ENCODE results near the gene FKBP8. TPM values are rescaled to one million over a fixed set of nuclear protein-coding genes. Genes with fewer than 3 reads are reported as not detected.

FKBP8 gene
- total RNA-seq, 1 donor from 2014 or later = 167 TPM

DNA sequence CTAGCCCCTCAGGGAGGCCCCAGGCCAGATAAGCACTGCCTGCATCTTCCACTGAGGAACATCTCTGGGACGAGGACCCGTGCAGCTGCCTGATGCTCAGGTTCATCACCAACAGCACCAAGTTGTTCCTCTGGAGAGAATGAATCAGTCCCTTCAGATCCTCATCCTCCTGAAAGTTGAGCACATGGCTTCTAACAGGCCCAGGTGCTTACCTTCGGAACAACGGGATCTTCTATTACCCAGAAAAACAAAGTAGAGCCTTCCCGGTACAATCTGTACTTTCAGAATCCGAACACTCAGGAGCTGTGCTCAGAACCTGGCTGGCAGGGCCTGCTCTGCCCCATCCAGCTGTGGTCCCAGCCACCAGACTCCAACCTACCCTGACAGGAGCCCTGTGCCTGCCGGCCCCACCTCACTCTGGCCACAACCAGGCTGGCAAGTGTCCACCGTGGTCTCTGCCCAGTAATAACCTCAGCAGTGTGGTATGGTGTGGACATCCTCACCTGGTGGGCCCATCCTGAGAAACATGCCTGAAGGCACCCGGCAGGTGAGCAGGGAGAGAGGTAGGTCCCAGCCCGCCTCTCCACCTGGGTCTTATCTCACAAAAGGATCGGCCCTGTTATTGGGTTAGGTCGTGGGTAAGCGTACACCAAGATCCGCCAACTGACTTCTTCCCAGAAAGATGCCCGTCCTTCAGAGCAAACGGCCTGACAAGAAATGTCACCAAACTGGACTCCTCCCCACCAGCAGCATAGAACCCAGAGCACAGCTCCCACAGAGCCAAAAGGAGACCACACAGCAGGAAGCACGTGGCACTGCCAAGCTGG, 55.6 kb downstream of the FKBP8 start:
- DNase-seq (ENCODE audit: low read depth in 2 of 2) = no peak

DNA sequence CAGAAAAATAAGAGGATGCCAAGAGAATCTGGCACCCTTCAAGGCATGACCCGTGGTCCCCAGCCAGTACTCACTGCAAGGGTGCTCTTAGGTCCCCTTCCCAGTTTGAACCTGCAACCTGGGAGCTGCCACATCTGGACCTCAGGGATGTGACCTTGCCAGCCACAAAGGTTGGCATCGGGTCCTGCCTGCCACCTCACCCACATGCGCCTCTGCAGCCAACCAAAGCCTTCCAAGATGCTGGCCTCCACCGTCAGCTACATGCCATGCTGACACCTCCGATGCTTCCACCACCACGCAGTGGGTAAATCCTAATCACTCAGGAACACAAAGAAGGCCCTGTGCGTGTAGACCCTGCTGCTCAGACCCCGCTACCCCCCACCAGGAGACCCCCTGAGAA, 56.6 kb downstream of the FKBP8 start:
- DNase-seq (ENCODE audit: low read depth in 2 of 2) = no peak

DNA sequence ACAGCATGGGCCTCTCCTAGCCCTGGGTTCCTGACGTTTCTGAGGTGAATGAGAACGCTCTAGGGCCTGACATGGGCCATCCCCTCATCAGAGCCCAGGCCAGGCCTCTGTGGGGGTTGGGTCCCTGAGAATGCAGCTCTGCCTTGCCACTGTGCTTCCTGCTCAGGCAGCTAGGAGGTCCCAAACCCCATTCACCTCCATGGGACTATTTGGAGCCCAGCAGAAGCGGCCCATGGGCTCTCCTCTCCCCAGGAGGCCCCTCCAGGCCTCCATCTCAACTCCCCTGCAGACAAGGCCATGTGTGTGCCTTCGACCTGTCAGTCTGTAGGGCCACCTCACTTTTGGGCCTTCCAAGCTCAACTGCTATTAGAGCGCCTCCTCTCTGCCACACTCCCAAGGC, 58.4 kb downstream of the FKBP8 start:
- DNase-seq (ENCODE audit: low read depth in 2 of 2) = no peak

DNA sequence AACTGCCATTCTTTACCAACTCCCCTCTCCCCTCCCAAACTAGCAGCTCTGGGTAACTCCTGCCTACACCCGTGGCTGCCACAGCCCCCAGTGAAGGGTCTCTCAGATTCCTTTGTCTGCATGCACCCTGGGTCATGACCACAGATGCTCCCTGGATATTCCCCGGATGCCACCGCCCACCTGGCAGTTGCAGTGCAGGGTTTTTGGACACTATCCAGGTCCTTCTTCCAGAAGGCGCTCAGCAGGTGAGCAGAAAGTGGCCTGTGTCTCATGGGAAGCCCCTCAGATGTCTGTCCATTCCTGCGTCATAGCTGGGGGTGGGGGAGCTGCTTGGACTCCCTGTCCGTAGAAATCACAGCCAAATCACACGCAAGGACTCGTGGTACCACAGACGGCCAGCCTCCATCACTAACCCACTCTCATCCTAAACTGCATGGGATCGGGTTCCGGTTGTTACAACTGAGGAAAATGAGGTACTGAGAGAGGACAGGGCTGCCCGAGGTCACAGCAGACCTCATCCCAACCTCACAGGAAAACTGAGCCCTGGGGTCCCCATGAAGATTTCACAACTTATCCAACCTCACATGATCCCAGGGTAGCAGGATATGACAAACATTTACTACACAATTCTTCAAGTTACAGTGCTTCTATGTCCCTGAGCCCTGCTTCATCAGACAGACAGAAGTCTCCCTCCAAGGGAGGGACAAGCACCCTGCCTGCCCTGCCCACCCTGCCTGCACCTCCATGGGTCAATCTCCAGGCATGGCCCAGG, 60.1 kb downstream of the FKBP8 start:
- no peak for DNase-seq (ENCODE audit: low read depth in 2 of 2)

Other genes with a start within 250 kb of the FKBP8 start
- 86.1 and 110 TPM in 2 replicates for gene LSM4, start 220.5 kb downstream of the FKBP8 start, total RNA-seq
- gene PGPEP1, start 203.0 kb downstream of the FKBP8 start, total RNA-seq = 12.1 and 14.8 TPM in 2 replicates
- 70.0 and 104 TPM in 2 replicates for gene GDF15, start 157.4 kb downstream of the FKBP8 start, total RNA-seq
- gene LRRC25, start 146.0 kb downstream of the FKBP8 start, total RNA-seq = not detected in 2 replicates
- gene SSBP4, start 124.2 kb downstream of the FKBP8 start, total RNA-seq = 44.0 and 45.8 TPM in 2 replicates
- gene ISYNA1, start 105.4 kb downstream of the FKBP8 start, total RNA-seq = 26.0 and 33.6 TPM in 2 replicates
- gene ELL, start 21.5 kb downstream of the FKBP8 start, total RNA-seq = 10.0 and 17.1 TPM in 2 replicates
- 39.5 and 53.4 TPM in 2 replicates for gene KXD1, start 14.3 kb upstream of the FKBP8 start, total RNA-seq
- 955 and 1,121 TPM in 2 replicates for gene UBA52, start 28.3 kb upstream of the FKBP8 start, total RNA-seq
- 43.3 and 53.8 TPM in 2 replicates for gene REX1BD, start 45.2 kb upstream of the FKBP8 start, total RNA-seq
- gene CRLF1, start 63.2 kb upstream of the FKBP8 start, total RNA-seq = not detected in 2 replicates
- gene TMEM59L, start 69.3 kb upstream of the FKBP8 start, total RNA-seq = not detected in 2 replicates
- gene KLHL26, start 93.5 kb upstream of the FKBP8 start, total RNA-seq = 1.2 and 1.5 TPM in 2 replicates
- gene CRTC1, start 140.1 kb upstream of the FKBP8 start, total RNA-seq = 0.44 and 0.79 TPM in 2 replicates
- gene COMP, start 247.7 kb upstream of the FKBP8 start, total RNA-seq = not detected in 2 replicates